HepG2 (cell line): ENCODE data around the gene SLBP. TPM values are rescaled to one million over a fixed set of nuclear protein-coding genes. Genes with fewer than 3 reads are reported as not detected.

Experiments
- ARNTL ChIP-seq: sonication (generic); formaldehyde crosslinking; IDR thresholded peaks from 2 replicates; pipeline ENCODE4 v1.4.0; 2020; ENCODE audit warnings: mild to moderate bottlenecking, missing genetic modification reagents
- ELF3 ChIP-seq: IDR thresholded peaks from 2 replicates; pipeline ENCODE4 v1.6.1; 2016; ENCODE audit warnings: missing genetic modification reagents, missing compliant biosample characterization
- ETV5 ChIP-seq: IDR thresholded peaks from 2 replicates; pipeline ENCODE4 v1.6.1; 2018; ENCODE audit warnings: missing biosample characterization, missing genetic modification reagents, inconsistent platforms, borderline replicate concordance
- HNRNPLL ChIP-seq: fragments of 200-400 bp; formaldehyde crosslinking; IDR thresholded peaks from 2 replicates; pipeline ENCODE4 v1.6.1; 2017; ENCODE audit warnings: mild to moderate bottlenecking, low read depth, low read length; ENCODE audit not compliant: poor library complexity, severe bottlenecking
- MZF1 ChIP-seq: sonication (generic); formaldehyde crosslinking; IDR thresholded peaks from 2 replicates; pipeline ENCODE4 v1.8.1; 2023; ENCODE audit warnings: mild to moderate bottlenecking, missing genetic modification reagents, borderline replicate concordance
- POLR2AphosphoS2 ChIP-seq: IDR thresholded peaks from 2 replicates; pipeline ENCODE4 v1.6.1; 2011; ENCODE audit warnings: low read depth, low read length, improper control_type of control experiment
- ZNF10 ChIP-seq: sonication (generic); formaldehyde crosslinking; IDR thresholded peaks from 2 replicates; pipeline ENCODE4 v1.4.0; 2020; ENCODE audit warnings: mild to moderate bottlenecking, low read depth, missing genetic modification reagents, borderline replicate concordance
- polyA plus RNA-seq, 8 experiments: library from polyadenylated mRNA; depleted of rRNA in 3 of 8; stranded (reverse) in 7 of 8; unstranded in 1 of 8; fragments of >200 nt; fragmentation: Illumina TruSeq in 4 of 8; extraction: Trizol in 4 of 8; gene quantifications; 2 replicates each; pipeline versions ENCODE4 v1.2.1 to v1.2.3, GENCODE V29; 2011 to 2016; ENCODE audit warnings: low read depth in 4 of 8, missing spikeins in 1 of 8, mixed read lengths in 1 of 8; ENCODE audit not compliant: insufficient read depth in 1 of 8
- total RNA-seq, 5 experiments: library from RNA; depleted of rRNA; stranded (reverse); fragments of >200 nt; fragmentation: Illumina TruSeq; extraction: Trizol; gene quantifications; 2 replicates each; pipeline ENCODE4 v1.2.3, GENCODE V29; 2016; ENCODE audit warnings: low read depth in 1 of 5
- TF ChIP-seq, protein P1 (sequence below): sonication (generic); formaldehyde crosslinking; IDR thresholded peaks from 2 replicates; pipeline ENCODE4 v1.4.0; 2020; ENCODE audit warnings: missing genetic modification reagents
- TF ChIP-seq, protein P2 (sequence below): sonication (generic); formaldehyde crosslinking; IDR thresholded peaks from 2 replicates; pipeline ENCODE4 v1.4.0; 2020; ENCODE audit warnings: missing genetic modification reagents

The SLBP gene
- total and polyA plus RNA-seq, 2 of the 13 experiments (the other 11 are each of a cell fraction or from before 2014, with no cell fraction given): 43.9 to 104 TPM

DNA sequence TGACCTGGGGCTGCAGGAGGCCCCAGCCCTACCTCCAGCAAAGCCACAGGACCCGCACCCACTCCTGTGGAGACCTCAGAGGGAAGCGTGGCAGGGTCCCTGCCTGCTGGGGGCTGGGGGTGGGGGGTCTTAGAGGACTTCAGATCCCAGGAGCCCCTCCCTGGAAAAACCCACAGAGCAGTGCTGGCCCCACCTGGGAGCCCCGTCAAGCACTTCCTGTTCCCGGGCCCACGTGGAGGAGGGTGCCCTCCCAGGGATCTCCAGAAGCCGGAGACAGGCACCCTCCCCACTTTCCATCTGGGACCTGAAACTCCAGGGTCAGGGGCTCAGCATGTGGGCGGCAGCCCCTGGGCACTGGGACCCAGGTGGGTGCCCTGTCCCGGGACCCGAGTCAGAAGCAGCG, 41.2 kb upstream of the SLBP start (continued):
- TF ChIP-seq, protein P1, sequence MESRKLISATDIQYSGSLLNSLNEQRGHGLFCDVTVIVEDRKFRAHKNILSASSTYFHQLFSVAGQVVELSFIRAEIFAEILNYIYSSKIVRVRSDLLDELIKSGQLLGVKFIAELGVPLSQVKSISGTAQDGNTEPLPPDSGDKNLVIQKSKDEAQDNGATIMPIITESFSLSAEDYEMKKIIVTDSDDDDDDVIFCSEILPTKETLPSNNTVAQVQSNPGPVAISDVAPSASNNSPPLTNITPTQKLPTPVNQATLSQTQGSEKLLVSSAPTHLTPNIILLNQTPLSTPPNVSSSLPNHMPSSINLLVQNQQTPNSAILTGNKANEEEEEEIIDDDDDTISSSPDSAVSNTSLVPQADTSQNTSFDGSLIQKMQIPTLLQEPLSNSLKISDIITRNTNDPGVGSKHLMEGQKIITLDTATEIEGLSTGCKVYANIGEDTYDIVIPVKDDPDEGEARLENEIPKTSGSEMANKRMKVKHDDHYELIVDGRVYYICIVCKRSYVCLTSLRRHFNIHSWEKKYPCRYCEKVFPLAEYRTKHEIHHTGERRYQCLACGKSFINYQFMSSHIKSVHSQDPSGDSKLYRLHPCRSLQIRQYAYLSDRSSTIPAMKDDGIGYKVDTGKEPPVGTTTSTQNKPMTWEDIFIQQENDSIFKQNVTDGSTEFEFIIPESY (CRISPR knock-in tag): peak; percentile 5; the same call in 1 of the 2 replicates
- TF ChIP-seq, protein P2, sequence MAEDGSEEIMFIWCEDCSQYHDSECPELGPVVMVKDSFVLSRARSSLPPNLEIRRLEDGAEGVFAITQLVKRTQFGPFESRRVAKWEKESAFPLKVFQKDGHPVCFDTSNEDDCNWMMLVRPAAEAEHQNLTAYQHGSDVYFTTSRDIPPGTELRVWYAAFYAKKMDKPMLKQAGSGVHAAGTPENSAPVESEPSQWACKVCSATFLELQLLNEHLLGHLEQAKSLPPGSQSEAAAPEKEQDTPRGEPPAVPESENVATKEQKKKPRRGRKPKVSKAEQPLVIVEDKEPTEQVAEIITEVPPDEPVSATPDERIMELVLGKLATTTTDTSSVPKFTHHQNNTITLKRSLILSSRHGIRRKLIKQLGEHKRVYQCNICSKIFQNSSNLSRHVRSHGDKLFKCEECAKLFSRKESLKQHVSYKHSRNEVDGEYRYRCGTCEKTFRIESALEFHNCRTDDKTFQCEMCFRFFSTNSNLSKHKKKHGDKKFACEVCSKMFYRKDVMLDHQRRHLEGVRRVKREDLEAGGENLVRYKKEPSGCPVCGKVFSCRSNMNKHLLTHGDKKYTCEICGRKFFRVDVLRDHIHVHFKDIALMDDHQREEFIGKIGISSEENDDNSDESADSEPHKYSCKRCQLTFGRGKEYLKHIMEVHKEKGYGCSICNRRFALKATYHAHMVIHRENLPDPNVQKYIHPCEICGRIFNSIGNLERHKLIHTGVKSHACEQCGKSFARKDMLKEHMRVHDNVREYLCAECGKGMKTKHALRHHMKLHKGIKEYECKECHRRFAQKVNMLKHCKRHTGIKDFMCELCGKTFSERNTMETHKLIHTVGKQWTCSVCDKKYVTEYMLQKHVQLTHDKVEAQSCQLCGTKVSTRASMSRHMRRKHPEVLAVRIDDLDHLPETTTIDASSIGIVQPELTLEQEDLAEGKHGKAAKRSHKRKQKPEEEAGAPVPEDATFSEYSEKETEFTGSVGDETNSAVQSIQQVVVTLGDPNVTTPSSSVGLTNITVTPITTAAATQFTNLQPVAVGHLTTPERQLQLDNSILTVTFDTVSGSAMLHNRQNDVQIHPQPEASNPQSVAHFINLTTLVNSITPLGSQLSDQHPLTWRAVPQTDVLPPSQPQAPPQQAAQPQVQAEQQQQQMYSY (CRISPR knock-in tag): no peak
- peak; percentile 6; the same call in 1 of the 2 replicates for TF ChIP-seq ARNTL
- no peak for TF ChIP-seq MZF1 (CRISPR knock-in tag)
- peak; percentile 23; the same call in 1 of the 2 replicates for TF ChIP-seq ELF3
- TF ChIP-seq ETV5 (CRISPR knock-in tag): peak; percentile 38; the same call in 1 of the 2 replicates
- TF ChIP-seq POLR2AphosphoS2: no peak
- no peak for TF ChIP-seq ZNF10
- peak; percentile 16 for TF ChIP-seq HNRNPLL
